Epithelial cell of prostate (primary cell): ENCODE data around the gene LRRTM1.

Experiments used
- DNase-seq: peaks from one replicate; pipeline ENCODE4 v3.0.0-alpha.2; 2011; ENCODE audit warnings: low read depth, low spot score
- H3K27ac ChIP-seq: fragments of 450-650 bp; 2 replicates; pipeline ENCODE4 v1.5.1; 2017; ENCODE audit warnings: mild to moderate bottlenecking

LRRTM1 gene

GRCh38 chr2:80303909-80304837 is at the start of gene LRRTM1:
Gene LRRTM1, minus strand, starts transcription at chr2:80304752. Its CDS starts 933 bp downstream, at chr2:80303819.
- no peak for DNase-seq
- no peak within 1 kb of the TSS for H3K27ac ChIP-seq

GRCh38 chr2:80351231-80351630 is 46.7 kb upstream of the LRRTM1 start:
- DNase-seq = no peak
- H3K27ac ChIP-seq = no peak overlapping the region

- H3K27ac ChIP-seq = no peak overlapping the region
- no peak for DNase-seq
Observed at GRCh38 chr2:80348953-80349352, 44.4 kb upstream of the LRRTM1 start.

GRCh38 chr2:80348078-80348477 is 43.5 kb upstream of the LRRTM1 start:
- H3K27ac ChIP-seq = no peak overlapping the region
- DNase-seq = no peak

- DNase-seq = no peak
- no peak overlapping the region for H3K27ac ChIP-seq
Observed at GRCh38 chr2:80340022-80340421, 35.5 kb upstream of the LRRTM1 start.

GRCh38 chr2:80338794-80339193 is 34.2 kb upstream of the LRRTM1 start:
- H3K27ac ChIP-seq = no peak overlapping the region
- no peak for DNase-seq

GRCh38 chr2:80335411-80335810 is 30.9 kb upstream of the LRRTM1 start:
- H3K27ac ChIP-seq = no peak overlapping the region
- no peak for DNase-seq

GRCh38 chr2:80333886-80334285 is 29.3 kb upstream of the LRRTM1 start:
- no peak overlapping the region for H3K27ac ChIP-seq
- DNase-seq = no peak

GRCh38 chr2:80330527-80331450 is 26.2 kb upstream of the LRRTM1 start:
- no peak overlapping the region for H3K27ac ChIP-seq
- DNase-seq = no peak

GRCh38 chr2:80329491-80329890 is 24.9 kb upstream of the LRRTM1 start:
- DNase-seq = peak; percentile 8
- H3K27ac ChIP-seq = no peak overlapping the region

GRCh38 chr2:80328159-80328571 is 23.6 kb upstream of the LRRTM1 start:
- no peak for DNase-seq
- H3K27ac ChIP-seq = no peak overlapping the region

- no peak overlapping the region for H3K27ac ChIP-seq
Observed at GRCh38 chr2:80326861-80327260, 22.3 kb upstream of the LRRTM1 start.

GRCh38 chr2:80326214-80326613 is 21.7 kb upstream of the LRRTM1 start:
- H3K27ac ChIP-seq = no peak overlapping the region
- DNase-seq = no peak

More at GRCh38 chr2:80326861-80327260, 22.3 kb upstream of the LRRTM1 start:
- DNase-seq = no peak

GRCh38 chr2:80324525-80324924 is 20.0 kb upstream of the LRRTM1 start:
- DNase-seq = no peak
- H3K27ac ChIP-seq = no peak overlapping the region

GRCh38 chr2:80323610-80324009 is 19.1 kb upstream of the LRRTM1 start:
- H3K27ac ChIP-seq = no peak overlapping the region
- DNase-seq = no peak

- no peak for DNase-seq
Observed at GRCh38 chr2:80322958-80323357, 18.4 kb upstream of the LRRTM1 start.

GRCh38 chr2:80322311-80322920 is 17.9 kb upstream of the LRRTM1 start:
- no peak overlapping the region for H3K27ac ChIP-seq
- DNase-seq = no peak

More at GRCh38 chr2:80322958-80323357, 18.4 kb upstream of the LRRTM1 start:
- no peak overlapping the region for H3K27ac ChIP-seq

- DNase-seq = no peak
- no peak overlapping the region for H3K27ac ChIP-seq
Observed at GRCh38 chr2:80312282-80312839, 7.8 kb upstream of the LRRTM1 start.

- DNase-seq = no peak
- H3K27ac ChIP-seq = no peak overlapping the region
Observed at GRCh38 chr2:80311304-80311703, 6.8 kb upstream of the LRRTM1 start.
